Measurements from ENCODE around the gene CRYL1.

Gene CRYL1

DNA sequence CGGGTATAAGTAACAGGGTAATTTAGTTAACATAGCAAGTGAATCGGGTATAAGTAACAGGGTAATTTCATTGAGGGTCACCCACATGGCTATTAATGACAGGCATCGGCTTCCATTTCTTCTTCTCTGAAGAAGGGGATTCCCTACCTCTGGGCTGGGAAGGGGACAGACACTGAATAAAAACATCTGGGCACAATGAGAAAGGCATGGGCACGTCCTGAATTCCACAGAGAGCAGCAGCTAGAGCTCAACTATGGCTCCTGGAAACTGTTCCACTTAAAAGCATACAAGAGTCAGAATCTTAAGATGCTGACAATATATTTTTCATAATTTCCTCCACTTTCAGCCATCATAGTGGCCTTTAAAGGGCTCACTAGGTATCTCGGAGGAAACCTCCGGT is 51.8 kb downstream of the CRYL1 start:
- Histone ChIP-seq H3K4me3 (ENCODE audit: low read length) (no peak overlapping the region), H3K27ac (ENCODE audit: low read length) (no peak overlapping the region), H3K4me1 (ENCODE audit: control insufficient read depth, insufficient read depth, low read length) (no peaks in the 10 kb centered on the region; the same call in 1 of the 2 replicates), H3K9me3 (ENCODE audit: control insufficient read depth, insufficient read depth, low read length) (no peaks in the 10 kb centered on the region), H3K36me3 (ENCODE audit: control insufficient read depth, insufficient read depth, low read length) (no peaks in the 10 kb centered on the region), H3K27me3 (ENCODE audit: control insufficient read depth, insufficient read depth, low read length) (no peaks in the 10 kb centered on the region)
- DNase-seq (ENCODE audit: low read depth, low spot score), result no peak
- WGBS (ENCODE audit: insufficient coverage, insufficient read length), result no CpG with 5 or more reads among the region's 6 CpGs

DNA sequence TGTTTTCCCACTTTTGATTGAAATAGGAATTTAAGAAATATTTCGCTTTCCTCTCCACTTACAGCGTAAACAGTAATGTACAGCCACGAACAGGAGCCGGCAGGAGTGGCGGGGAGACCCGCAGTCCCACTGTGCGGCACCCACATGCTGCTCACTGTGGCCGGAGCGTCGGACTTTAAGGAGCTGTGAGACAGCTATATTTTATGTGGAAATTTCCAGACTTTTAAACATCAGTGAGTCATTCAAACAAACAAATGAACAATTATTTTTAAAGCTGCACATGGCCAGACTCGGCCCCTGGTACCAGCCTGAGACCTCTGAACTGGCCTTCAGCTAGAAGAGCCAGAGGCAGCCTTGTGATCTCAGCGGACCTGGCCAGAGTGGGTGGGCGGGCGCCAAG is 52.5 kb downstream of the CRYL1 start:
- WGBS (ENCODE audit: insufficient coverage, insufficient read length), result no CpG with 5 or more reads among the region's 14 CpGs

DNA sequence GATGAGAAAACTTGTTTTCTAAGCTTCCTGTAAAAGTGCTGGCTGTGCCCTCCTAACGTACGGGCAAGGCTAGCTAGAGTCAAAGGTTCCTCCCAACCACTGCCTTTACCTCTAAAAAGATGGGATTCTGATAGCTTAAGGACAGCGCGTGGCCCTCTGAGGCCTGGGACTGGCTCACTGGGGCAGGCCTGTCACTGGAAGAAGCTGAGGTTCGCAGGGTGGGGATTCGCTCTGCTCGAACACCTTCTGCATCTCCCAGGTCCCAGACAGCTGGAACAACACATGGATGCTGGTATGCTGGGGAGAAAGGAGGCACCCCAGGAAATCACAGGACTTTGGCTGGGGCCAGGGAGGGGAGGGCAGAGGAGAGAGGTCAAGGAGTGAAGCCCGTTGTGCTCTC is 53.1 kb downstream of the CRYL1 start:
- Histone ChIP-seq H3K9me3 (ENCODE audit: control insufficient read depth, insufficient read depth, low read length) (no peaks in the 10 kb centered on the region), H3K36me3 (ENCODE audit: control insufficient read depth, insufficient read depth, low read length) (no peaks in the 10 kb centered on the region), H3K27me3 (ENCODE audit: control insufficient read depth, insufficient read depth, low read length) (no peaks in the 10 kb centered on the region), H3K4me3 (ENCODE audit: low read length) (no peak overlapping the region), H3K27ac (ENCODE audit: low read length) (no peak overlapping the region), H3K4me1 (ENCODE audit: control insufficient read depth, insufficient read depth, low read length) (no peaks in the 10 kb centered on the region; the same call in 1 of the 2 replicates)
- WGBS (ENCODE audit: insufficient coverage, insufficient read length), result no CpG with 5 or more reads among the region's 8 CpGs
- no peak for DNase-seq (ENCODE audit: low read depth, low spot score)

More for the DNA sequence above, 52.5 kb downstream of the CRYL1 start:
- H3K4me3 ChIP-seq (ENCODE audit: low read length), result no peak overlapping the region
- H3K36me3 ChIP-seq (ENCODE audit: control insufficient read depth, insufficient read depth, low read length), result no peaks in the 10 kb centered on the region
- H3K27ac ChIP-seq (ENCODE audit: low read length), result no peak overlapping the region
- H3K9me3 ChIP-seq (ENCODE audit: control insufficient read depth, insufficient read depth, low read length), result no peaks in the 10 kb centered on the region
- DNase-seq (ENCODE audit: low read depth, low spot score), result no peak
- H3K27me3 ChIP-seq (ENCODE audit: control insufficient read depth, insufficient read depth, low read length), result no peaks in the 10 kb centered on the region
- H3K4me1 ChIP-seq (ENCODE audit: control insufficient read depth, insufficient read depth, low read length), result no peaks in the 10 kb centered on the region; the same call in 1 of the 2 replicates

DNA sequence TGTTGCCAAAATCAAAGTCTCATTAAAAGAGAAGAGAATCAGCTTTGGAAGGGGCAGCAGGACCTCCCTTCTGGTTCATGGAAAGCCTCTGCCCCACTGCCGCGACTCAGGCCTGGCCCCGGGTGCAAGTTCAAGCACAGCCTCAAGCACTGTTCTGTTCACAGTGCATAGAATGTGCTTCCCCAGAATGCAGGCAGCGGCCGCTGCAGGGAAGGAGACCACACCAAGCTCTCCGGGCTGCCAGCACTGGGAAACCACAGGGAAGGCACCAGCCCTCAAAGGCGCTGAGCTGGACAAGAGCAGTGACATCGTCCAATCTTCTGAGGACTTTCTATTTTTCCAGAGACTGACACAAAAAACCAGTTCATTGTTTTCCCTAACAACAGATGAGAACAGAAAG is 55.5 kb downstream of the CRYL1 start:
- WGBS (ENCODE audit: insufficient coverage, insufficient read length), result no CpG with 5 or more reads among the region's 8 CpGs
- Histone ChIP-seq H3K36me3 (ENCODE audit: control insufficient read depth, insufficient read depth, low read length) (no peaks in the 10 kb centered on the region), H3K27me3 (ENCODE audit: control insufficient read depth, insufficient read depth, low read length) (no peaks in the 10 kb centered on the region), H3K27ac (ENCODE audit: low read length) (no peak overlapping the region), H3K9me3 (ENCODE audit: control insufficient read depth, insufficient read depth, low read length) (no peaks in the 10 kb centered on the region), H3K4me3 (ENCODE audit: low read length) (no peak overlapping the region), H3K4me1 (ENCODE audit: control insufficient read depth, insufficient read depth, low read length) (no peaks in the 10 kb centered on the region)
- no peak for DNase-seq (ENCODE audit: low read depth, low spot score)

DNA sequence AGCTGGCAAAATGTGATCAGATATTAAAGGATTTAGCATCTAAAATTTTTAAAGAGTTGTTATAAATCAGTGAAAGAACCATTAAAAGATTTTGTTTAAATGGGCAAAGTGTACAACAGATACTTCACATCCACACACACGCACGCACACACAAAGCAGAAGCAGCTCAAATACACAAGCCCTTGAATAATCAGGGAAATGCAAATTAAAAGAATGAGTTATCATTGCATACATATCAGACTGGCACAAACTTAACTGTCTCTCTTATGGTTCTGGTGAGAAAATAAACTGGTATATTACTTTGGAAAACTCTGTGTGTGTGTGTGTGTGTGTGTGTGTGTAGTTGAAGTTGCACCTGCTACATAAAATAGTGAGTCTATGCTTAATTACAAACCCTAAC is 59.3 kb downstream of the CRYL1 start:
- no peak for DNase-seq (ENCODE audit: low read depth, low spot score)

DNA sequence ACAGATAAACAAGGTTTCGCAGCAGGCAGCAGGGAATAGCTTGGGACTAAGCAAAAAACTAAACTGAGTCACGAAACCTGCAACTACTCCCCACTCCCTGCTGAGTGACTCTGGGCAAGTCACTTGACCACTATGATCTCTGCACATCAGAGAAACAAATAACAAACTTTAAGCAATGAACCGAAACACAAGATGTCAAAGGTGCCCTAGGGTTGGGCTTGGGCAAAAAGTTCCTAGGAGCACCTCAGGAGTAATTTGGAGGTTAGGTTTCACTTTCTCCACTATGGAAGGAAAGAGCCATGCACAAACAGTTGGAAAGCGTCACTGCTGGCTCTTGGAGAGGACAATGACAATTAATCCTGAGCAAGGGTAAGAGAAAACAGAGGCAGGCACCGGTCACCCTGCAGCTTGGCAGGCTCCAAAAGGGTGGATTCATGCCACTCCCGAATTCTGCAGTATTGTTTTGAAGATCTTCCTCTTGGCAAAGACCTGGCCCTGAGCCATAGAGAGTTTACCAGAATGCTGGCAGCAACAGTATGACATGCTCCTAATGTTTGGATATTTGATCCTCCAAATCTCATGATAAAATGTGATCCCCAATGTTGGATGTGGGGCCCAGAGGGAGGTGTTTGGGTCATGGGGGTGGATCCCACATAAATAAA is 60.3 kb downstream of the CRYL1 start:
- no peaks in the 10 kb centered on the region for H3K36me3 ChIP-seq (ENCODE audit: control insufficient read depth, insufficient read depth, low read length)
- no peaks in the 10 kb centered on the region; the same call in 1 of the 2 replicates for H3K4me1 ChIP-seq (ENCODE audit: control insufficient read depth, insufficient read depth, low read length)
- no peaks in the 10 kb centered on the region for H3K27me3 ChIP-seq (ENCODE audit: control insufficient read depth, insufficient read depth, low read length)
- no peak for DNase-seq (ENCODE audit: low read depth, low spot score)
- no peak overlapping the region for H3K4me3 ChIP-seq (ENCODE audit: low read length)
- WGBS (ENCODE audit: insufficient coverage, insufficient read length), result no CpG with 5 or more reads among the region's 6 CpGs
- H3K27ac ChIP-seq (ENCODE audit: low read length), result no peak overlapping the region
- H3K9me3 ChIP-seq (ENCODE audit: control insufficient read depth, insufficient read depth, low read length), result no peaks in the 10 kb centered on the region

More for the DNA sequence above, 59.3 kb downstream of the CRYL1 start:
- Histone ChIP-seq H3K9me3 (ENCODE audit: control insufficient read depth, insufficient read depth, low read length) (no peaks in the 10 kb centered on the region), H3K27me3 (ENCODE audit: control insufficient read depth, insufficient read depth, low read length) (no peaks in the 10 kb centered on the region), H3K27ac (ENCODE audit: low read length) (no peak overlapping the region), H3K4me3 (ENCODE audit: low read length) (no peak overlapping the region), H3K4me1 (ENCODE audit: control insufficient read depth, insufficient read depth, low read length) (no peaks in the 10 kb centered on the region; the same call in 1 of the 2 replicates), H3K36me3 (ENCODE audit: control insufficient read depth, insufficient read depth, low read length) (no peaks in the 10 kb centered on the region)
- no CpG with 5 or more reads among the region's 2 CpGs for WGBS (ENCODE audit: insufficient coverage, insufficient read length)

DNA sequence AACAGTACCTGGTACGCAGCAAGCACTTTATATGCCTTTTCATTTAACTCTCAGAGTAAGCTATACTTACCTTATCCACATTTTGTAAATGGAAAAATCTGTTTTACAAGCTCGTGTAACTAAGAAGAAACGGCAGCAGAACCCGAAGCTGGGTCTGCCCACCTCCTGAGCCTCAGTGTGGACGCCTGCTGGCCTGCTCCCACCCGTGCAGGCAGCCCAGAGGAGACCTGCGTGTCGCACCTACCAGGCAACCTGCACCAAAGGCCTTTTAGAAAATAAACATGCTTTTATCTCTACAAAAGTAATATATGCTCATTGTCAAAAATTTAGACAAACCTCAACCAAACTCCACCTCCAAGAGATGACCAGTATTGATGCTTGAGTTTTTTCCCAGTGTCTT is 62.7 kb downstream of the CRYL1 start:
- Histone ChIP-seq H3K9me3 (ENCODE audit: control insufficient read depth, insufficient read depth, low read length) (no peaks in the 10 kb centered on the region), H3K27ac (ENCODE audit: low read length) (no peak overlapping the region), H3K36me3 (ENCODE audit: control insufficient read depth, insufficient read depth, low read length) (no peaks in the 10 kb centered on the region), H3K27me3 (ENCODE audit: control insufficient read depth, insufficient read depth, low read length) (no peaks in the 10 kb centered on the region), H3K4me1 (ENCODE audit: control insufficient read depth, insufficient read depth, low read length) (no peaks in the 10 kb centered on the region; the same call in 1 of the 2 replicates), H3K4me3 (ENCODE audit: low read length) (no peak overlapping the region)
- no peak for DNase-seq (ENCODE audit: low read depth, low spot score)
- no CpG with 5 or more reads among the region's 8 CpGs for WGBS (ENCODE audit: insufficient coverage, insufficient read length)

DNA sequence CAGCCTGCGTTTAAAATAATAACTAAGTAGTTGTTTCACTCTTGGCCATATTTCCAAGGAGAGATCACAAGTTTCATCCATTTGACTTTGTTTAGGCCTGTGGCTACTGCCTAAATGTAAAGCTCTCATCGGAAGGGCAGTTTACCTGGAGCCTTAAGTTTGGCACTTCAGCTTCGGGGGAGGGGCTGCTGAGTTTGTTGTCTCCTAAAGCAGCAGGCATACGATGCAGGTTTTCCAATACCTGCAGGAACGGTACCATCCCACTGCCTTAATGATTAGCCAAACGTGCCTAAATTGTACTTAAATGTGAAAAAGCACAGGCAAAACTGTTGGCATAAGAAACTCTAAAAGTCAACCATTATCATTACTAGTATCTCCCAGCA is 63.1 kb downstream of the CRYL1 start:
- no peak for DNase-seq (ENCODE audit: low read depth, low spot score)
- Histone ChIP-seq H3K36me3 (ENCODE audit: control insufficient read depth, insufficient read depth, low read length) (no peaks in the 10 kb centered on the region), H3K27me3 (ENCODE audit: control insufficient read depth, insufficient read depth, low read length) (no peaks in the 10 kb centered on the region), H3K9me3 (ENCODE audit: control insufficient read depth, insufficient read depth, low read length) (no peaks in the 10 kb centered on the region), H3K4me1 (ENCODE audit: control insufficient read depth, insufficient read depth, low read length) (no peaks in the 10 kb centered on the region; the same call in 1 of the 2 replicates), H3K4me3 (ENCODE audit: low read length) (no peak overlapping the region), H3K27ac (ENCODE audit: low read length) (no peak overlapping the region)
- WGBS (ENCODE audit: insufficient coverage, insufficient read length), result no CpG with 5 or more reads among the region's 6 CpGs

DNA sequence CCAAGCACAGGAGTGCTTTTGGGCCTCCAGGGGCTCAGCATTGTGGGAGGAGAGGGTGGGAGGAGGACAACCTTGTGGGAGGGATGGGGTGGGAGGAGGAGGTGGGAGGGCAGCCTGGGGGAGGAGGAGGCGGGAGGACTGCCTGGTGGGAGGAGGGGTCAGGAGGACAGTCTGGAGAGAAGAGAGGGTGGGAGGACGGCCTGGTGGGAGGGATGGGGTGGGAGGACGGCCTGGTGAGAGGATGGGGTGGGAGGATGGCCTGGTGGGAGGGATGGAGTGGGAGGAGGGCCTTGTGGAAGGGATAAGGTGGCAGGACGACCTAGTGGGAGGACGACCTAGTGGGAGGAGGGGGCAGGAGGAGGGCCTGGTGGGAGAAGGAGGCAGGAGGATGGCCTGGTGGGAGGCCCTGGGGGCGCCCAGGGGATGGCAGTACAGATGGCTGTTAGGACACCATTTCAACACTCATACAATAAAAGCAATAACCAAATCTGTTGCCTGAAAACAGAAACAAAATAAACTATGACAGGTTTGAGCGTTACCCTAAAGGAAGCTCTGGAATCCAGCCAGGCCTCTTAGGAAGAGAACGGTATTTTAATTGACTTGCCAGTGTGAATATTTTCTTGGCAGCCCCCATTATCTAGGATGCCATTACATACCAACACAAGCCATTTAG is 63.7 kb downstream of the CRYL1 start:
- Histone ChIP-seq H3K9me3 (ENCODE audit: control insufficient read depth, insufficient read depth, low read length) (no peaks in the 10 kb centered on the region), H3K4me1 (ENCODE audit: control insufficient read depth, insufficient read depth, low read length) (no peaks in the 10 kb centered on the region; the same call in 1 of the 2 replicates), H3K4me3 (ENCODE audit: low read length) (no peak overlapping the region), H3K36me3 (ENCODE audit: control insufficient read depth, insufficient read depth, low read length) (no peaks in the 10 kb centered on the region), H3K27me3 (ENCODE audit: control insufficient read depth, insufficient read depth, low read length) (no peaks in the 10 kb centered on the region), H3K27ac (ENCODE audit: low read length) (no peak overlapping the region)
- no CpG with 5 or more reads among the region's 8 CpGs for WGBS (ENCODE audit: insufficient coverage, insufficient read length)
- DNase-seq (ENCODE audit: low read depth, low spot score), result no peak

DNA sequence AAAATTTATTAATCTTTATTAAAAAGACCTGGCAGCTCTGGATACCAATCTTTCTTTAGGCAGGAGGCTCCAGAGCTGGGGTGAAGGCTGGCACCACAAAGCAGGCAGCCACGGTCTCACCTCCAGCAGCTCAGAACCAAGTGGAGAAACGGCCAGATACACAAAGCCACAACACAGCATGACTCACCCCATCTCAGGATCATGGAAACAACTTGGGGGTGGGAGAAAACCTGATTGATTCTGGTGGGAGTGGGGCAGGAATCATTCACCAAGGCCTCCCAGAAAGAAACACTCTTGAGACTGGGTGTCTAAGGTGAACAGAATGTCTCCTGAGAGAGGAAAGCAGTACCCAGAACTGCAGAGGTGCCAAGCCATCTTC is 64.2 kb downstream of the CRYL1 start:
- DNase-seq (ENCODE audit: low read depth, low spot score), result no peak
- no peak overlapping the region for H3K27ac ChIP-seq (ENCODE audit: low read length)
- WGBS (ENCODE audit: insufficient coverage, insufficient read length), result no CpG with 5 or more reads among the region's 2 CpGs

More for the DNA sequence above, 64.2 kb downstream of the CRYL1 start:
- Histone ChIP-seq H3K4me1 (ENCODE audit: control insufficient read depth, insufficient read depth, low read length) (no peaks in the 10 kb centered on the region; the same call in 1 of the 2 replicates), H3K4me3 (ENCODE audit: low read length) (no peak overlapping the region), H3K9me3 (ENCODE audit: control insufficient read depth, insufficient read depth, low read length) (no peaks in the 10 kb centered on the region), H3K27me3 (ENCODE audit: control insufficient read depth, insufficient read depth, low read length) (no peaks in the 10 kb centered on the region), H3K36me3 (ENCODE audit: control insufficient read depth, insufficient read depth, low read length) (no peaks in the 10 kb centered on the region)
